Right renal pelvis (tissue), 4 donors: ENCODE measurements around the gene PLCB3. TPM values are rescaled to one million over a fixed set of nuclear protein-coding genes. Genes with fewer than 3 reads are reported as not detected.
"Not testable (repeated sequence)": the region's sequence is repeated elsewhere in the genome, so short reads cannot be mapped to it uniquely, and the experiment has no call there.

Experiments
- DNase-seq, 4 donors: peaks; one replicate each; pipeline ENCODE4 v3.0.0-alpha.2; 2013; ENCODE audit warnings: low read depth in 4 of 4, low spot score in 3 of 4, missing footprints in 1 of 4
- polyA plus RNA-seq, 4 donors: library from polyadenylated mRNA; unstranded; fragments of 120-200 nt; gene quantifications; one replicate each; pipeline ENCODE4 v1.2.1, GENCODE V29; 2013; ENCODE audit not compliant: insufficient read length in 4 of 4

PLCB3 gene
- polyA plus RNA-seq, 4 donors, result 12.2 to 15.1 (median 13.8) TPM

- DNase-seq, result no peak
Observed at GRCh38 chr11:64298966-64299846, 47.9 kb downstream of the PLCB3 start.

DNA sequence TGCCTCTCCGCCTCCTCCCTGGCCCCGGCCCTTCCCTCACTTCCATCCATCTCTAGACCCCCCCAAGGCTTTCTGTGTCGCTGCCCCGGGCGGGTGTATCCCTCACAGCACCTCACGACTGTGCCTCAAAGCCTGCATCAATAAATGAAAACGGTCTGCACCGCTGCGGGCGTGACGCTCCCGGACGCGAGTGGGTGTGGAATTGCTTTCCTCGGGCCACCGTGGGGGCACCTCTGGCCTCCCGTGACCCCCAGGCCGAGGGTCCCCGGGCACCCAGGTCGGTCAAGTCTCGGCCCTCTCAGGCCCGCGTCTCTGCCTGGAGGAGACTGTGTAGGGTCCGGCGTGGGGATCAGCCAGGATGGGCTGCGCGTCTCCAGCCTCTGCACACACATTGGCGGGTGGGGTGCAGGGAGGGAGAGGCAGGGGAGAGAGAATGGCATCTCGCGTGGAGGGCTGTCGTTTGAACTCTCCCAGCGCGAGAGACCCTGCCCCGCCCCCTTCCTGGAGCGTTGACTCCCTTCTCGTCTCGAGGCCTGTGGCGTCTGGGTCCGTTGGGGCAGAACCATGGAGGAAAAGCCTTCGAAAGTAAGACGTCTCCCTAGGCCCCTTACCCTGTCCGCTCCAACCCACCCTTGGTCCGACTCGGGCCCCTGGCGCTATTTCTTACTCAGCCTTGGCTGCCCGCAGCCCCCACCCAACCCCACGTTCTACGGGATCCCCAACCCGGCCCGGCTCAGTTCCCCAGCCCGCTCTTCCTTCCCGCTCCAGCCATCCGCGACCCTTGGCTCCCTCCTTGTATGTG lies 48.7 kb downstream of the PLCB3 start, which contains the start of gene CATSPERZ:
Gene CATSPERZ, plus strand, starts transcription at position 512 of the 802 bp plus-strand sequence. Its CDS starts 53 bp downstream, at position 565.
- DNase-seq, result no peak

GRCh38 chr11:64303109-64304031 lies 52.0 kb downstream of the PLCB3 start:
- DNase-seq, result no peak

GRCh38 chr11:64304032-64304315 lies 52.6 kb downstream of the PLCB3 start:
- no peak for DNase-seq

- peak in 3 of 4 donors; percentile 77 to 81 (median 81) for DNase-seq
Observed at GRCh38 chr11:64304316-64305072, 53.2 kb downstream of the PLCB3 start.

DNA sequence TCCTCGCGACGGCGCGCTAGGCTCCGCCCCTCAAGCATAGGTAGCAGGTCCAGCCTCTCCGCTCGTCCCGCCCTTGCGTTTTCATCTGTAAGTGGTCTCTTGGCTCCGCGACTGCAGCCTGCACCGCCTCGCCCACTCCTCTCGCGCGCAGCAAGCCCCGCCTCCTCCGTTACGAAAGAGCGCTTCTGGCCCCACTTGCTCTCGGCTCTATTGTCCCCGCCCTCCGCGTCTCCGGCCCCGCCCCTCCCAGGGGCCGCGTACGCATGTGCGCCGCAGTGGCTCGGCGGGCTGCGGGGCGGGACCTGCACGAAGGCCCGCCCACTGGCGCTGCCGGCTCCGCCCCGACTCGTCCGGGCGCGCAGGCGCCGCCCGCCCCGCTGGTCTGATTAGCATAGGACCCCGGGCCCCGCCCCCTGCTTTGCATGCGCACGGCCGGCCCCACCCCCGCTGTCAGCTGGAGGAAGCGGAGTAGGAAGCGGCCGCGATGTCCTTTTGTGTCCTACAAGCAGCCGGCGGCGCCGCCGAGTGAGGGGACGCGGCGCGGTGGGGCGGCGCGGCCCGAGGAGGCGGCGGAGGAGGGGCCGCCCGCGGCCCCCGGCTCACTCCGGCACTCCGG lies 53.9 kb downstream of the PLCB3 start, which contains the start of gene ESRRA:
Gene ESRRA, plus strand, starts transcription at position 450 of the 616 bp plus-strand sequence. CDS start 1,656 bp downstream, outside the sequence.
- DNase-seq, result peak; percentile 95 to 97 (median 96)

- no peak for DNase-seq
Observed at GRCh38 chr11:64305691-64306562, 54.6 kb downstream of the PLCB3 start.

DNA sequence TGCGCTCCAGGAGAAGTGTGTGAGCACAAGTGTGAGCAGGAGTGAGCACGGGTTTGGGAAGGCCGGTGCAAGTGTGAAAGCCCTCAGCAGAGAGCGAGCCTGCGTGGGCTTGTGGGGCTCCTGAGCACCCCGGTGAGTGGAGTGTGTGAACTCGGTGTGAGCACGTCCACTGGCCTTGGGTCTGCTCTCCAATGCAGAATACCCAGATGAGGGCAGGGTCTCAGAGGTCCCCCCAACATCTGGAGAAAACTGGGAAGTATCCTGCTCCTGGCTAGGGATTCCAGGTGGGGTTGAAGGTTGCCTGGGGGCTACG lies 55.2 kb downstream of the PLCB3 start:
- no peak for DNase-seq

DNA sequence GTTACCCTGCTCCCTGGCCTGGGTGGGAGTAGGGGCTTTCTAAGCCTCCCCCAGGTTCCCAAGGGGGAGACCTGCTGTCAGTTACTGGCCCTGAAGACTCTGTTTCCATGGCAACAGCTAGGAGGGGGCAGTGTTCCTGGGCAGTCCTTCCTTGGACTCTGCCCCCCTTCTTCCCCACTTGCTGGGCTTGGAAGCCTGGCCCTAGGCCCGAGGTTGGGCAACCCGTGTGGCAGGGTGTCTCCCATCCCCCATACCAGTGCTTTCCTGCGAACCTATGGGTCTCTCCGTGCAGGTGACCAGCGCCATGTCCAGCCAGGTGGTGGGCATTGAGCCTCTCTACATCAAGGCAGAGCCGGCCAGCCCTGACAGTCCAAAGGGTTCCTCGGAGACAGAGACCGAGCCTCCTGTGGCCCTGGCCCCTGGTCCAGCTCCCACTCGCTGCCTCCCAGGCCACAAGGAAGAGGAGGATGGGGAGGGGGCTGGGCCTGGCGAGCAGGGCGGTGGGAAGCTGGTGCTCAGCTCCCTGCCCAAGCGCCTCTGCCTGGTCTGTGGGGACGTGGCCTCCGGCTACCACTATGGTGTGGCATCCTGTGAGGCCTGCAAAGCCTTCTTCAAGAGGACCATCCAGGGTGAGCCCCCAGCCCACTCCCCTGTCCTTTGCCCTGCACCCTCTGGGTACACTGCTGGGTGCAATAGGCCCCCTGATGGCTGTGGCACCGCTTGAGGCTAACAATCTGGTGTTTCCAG lies 55.7 kb downstream of the PLCB3 start:
- DNase-seq, result no peak

- DNase-seq, result not testable (repeated sequence)
Observed at GRCh38 chr11:64307795-64308194, 56.5 kb downstream of the PLCB3 start.

- no peak for DNase-seq
Observed at GRCh38 chr11:64312947-64313346, 61.6 kb downstream of the PLCB3 start.

DNA sequence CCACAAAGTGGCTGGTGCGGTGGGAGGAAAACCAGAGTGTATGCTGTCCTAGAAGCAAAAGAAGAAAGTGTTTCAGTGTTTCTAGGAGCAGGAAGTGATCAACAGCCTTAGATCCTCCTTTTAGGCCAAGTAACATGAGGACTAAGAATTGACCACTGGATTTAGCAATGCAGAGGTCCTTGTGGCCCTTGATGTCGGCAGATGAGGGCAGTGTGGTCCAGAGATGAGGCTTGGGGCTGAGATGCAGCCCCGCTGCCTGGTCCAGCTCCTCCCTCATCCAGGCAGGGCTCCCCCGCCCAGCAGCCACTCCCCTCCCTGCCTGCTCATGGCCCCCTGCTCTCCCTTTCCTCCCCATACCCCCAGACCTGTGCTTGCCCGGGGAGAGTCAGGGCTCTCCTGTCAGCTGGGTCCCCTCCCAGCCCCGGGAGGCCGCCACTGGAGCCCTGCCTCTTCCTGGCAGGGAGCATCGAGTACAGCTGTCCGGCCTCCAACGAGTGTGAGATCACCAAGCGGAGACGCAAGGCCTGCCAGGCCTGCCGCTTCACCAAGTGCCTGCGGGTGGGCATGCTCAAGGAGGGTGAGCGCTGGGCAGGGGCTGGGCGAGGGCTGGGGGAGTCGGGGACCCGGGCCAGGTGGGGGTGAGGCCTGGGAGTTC lies 62.3 kb downstream of the PLCB3 start:
- no peak for DNase-seq

DNA sequence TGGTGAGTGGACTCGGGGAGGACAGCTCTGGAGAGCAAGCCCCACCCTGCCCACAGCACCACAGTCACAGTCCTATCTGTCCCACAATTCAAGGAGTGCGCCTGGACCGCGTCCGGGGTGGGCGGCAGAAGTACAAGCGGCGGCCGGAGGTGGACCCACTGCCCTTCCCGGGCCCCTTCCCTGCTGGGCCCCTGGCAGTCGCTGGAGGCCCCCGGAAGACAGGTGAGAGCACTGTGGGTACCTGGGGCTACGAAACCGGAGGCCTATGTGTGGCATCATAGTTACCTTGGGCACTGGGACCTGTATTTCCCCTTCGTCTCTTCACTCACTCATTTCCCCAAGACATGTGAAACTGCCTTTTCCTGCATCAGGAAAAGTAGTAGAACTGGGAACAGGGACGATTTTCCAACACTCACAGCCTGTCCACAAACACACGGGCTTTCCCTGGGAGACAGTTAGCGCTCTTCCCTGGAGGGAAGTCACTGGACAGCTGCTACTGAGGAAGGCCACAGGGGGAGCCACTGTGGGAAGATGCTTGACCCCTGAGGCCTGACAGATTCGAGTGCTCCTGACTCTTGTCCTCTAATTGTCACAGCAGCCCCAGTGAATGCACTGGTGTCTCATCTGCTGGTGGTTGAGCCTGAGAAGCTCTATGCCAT lies 62.9 kb downstream of the PLCB3 start:
- no peak for DNase-seq

- no peak for DNase-seq
Observed at GRCh38 chr11:64314805-64315561, 63.7 kb downstream of the PLCB3 start.

- not testable (repeated sequence) for DNase-seq
Observed at GRCh38 chr11:64315667-64316526, 64.6 kb downstream of the PLCB3 start.
